Thoracic aorta (tissue), 2 donors: ENCODE data around the gene STEAP4. TPM values are rescaled to one million over a fixed set of nuclear protein-coding genes. Genes with fewer than 3 reads are reported as not detected.

ENCODE experiments used
- ATAC-seq: fragments of 150-250 bp; one replicate; pipeline ENCODE4 v1.8.0; 2017; ENCODE audit warnings: low read depth; ENCODE audit not compliant: insufficient number of reproducible peaks, low FRiP score
- DNase-seq: peaks from one replicate; pipeline ENCODE4 v3.0.0-alpha.2; 2020; ENCODE audit warnings: low spot score
- H3K27ac ChIP-seq, 2 donors: fragments of 200-600 bp; sonication (generic); 1 replicate in 1 of 2; 2 replicates in 1 of 2; pipeline ENCODE4 v1.5.1; 2016; ENCODE audit warnings: mild to moderate bottlenecking in 2 of 2, moderate library complexity in 2 of 2
- H3K27me3 ChIP-seq: fragments of 200-600 bp; sonication (generic); replicated peaks from 2 replicates; pipeline ENCODE4 v1.6.0; 2016; ENCODE audit warnings: mild to moderate bottlenecking; ENCODE audit not compliant: insufficient read depth
- H3K36me3 ChIP-seq: fragments of 200-600 bp; sonication (generic); one replicate; pipeline ENCODE4 v1.5.1; 2016
- H3K4me1 ChIP-seq, 2 donors: fragments of 200-600 bp; sonication (generic); 1 replicate in 1 of 2; 2 replicates in 1 of 2; pipeline versions ENCODE4 v1.5.1 to v1.6.0; 2016; ENCODE audit warnings: low read depth in 2 of 2, mild to moderate bottlenecking in 1 of 2; ENCODE audit not compliant: control insufficient read depth in 1 of 2
- H3K4me3 ChIP-seq: fragments of 200-600 bp; sonication (generic); 2 replicates; pipeline ENCODE4 v1.5.1; 2016; ENCODE audit warnings: mild to moderate bottlenecking
- H3K9me3 ChIP-seq: fragments of 200-600 bp; sonication (generic); 2 replicates; pipeline ENCODE4 v1.5.1; 2016
- CTCF ChIP-seq: fragments of 200-600 bp; sonication (generic); IDR thresholded peaks from one replicate; pipeline ENCODE4 v1.5.1; 2019; ENCODE audit warnings: antibody characterized with exemption
- total RNA-seq, 2 donors: library from RNA; depleted of rRNA; stranded (reverse); fragments of >200 nt; gene quantifications; one replicate each; pipeline versions ENCODE4 v1.1.0 to v1.2.3, GENCODE V29; 2016

The STEAP4 gene
- total RNA-seq, 2 donors from 2014 or later = 127 to 286 TPM

GRCh38 chr7:88226886-88227516, 79.7 kb downstream of the STEAP4 start:
- ATAC-seq = no peak

GRCh38 chr7:88226201-88226600, 80.5 kb downstream of the STEAP4 start:
- no peaks in the 10 kb centered on the region for H3K9me3 ChIP-seq
- H3K4me1 ChIP-seq = no peaks in the 10 kb centered on the region
- H3K27ac ChIP-seq = no peak overlapping the region
- TF ChIP-seq CTCF = no peak
- DNase-seq (no peak), ATAC-seq (no peak)
- no peaks in the 10 kb centered on the region for H3K36me3 ChIP-seq
- no peak overlapping the region for H3K4me3 ChIP-seq
- no peaks in the 10 kb centered on the region for H3K27me3 ChIP-seq

More at GRCh38 chr7:88226886-88227516, 79.7 kb downstream of the STEAP4 start:
- no peaks in the 10 kb centered on the region for H3K27me3 ChIP-seq
- no peaks in the 10 kb centered on the region for H3K9me3 ChIP-seq
- TF ChIP-seq CTCF = no peak
- no peaks in the 10 kb centered on the region for H3K36me3 ChIP-seq
- no peak for DNase-seq
- no peaks in the 10 kb centered on the region for H3K4me1 ChIP-seq
- H3K4me3 ChIP-seq = no peak overlapping the region
- H3K27ac ChIP-seq = no peak overlapping the region

- no peak for TF ChIP-seq CTCF
Measured at GRCh38 chr7:88224601-88225275, 82.0 kb downstream of the STEAP4 start.

GRCh38 chr7:88223265-88223664, 83.4 kb downstream of the STEAP4 start:
- Histone ChIP-seq H3K36me3 (no peaks in the 10 kb centered on the region), H3K9me3 (no peaks in the 10 kb centered on the region), H3K27me3 (no peaks in the 10 kb centered on the region), H3K4me1 (peaks cover 3 to 4% of the 10 kb centered on the region in 2 donors), H3K4me3 (no peak overlapping the region), H3K27ac (no peak overlapping the region)
- TF ChIP-seq CTCF = no peak
- no peak for ATAC-seq
- no peak for DNase-seq

More at GRCh38 chr7:88224601-88225275, 82.0 kb downstream of the STEAP4 start:
- H3K4me3 ChIP-seq = no peak overlapping the region
- no peak overlapping the region for H3K27ac ChIP-seq
- H3K4me1 ChIP-seq = no peaks in the 10 kb centered on the region
- no peaks in the 10 kb centered on the region for H3K27me3 ChIP-seq
- H3K36me3 ChIP-seq = no peaks in the 10 kb centered on the region
- ATAC-seq (no peak), DNase-seq (no peak)
- H3K9me3 ChIP-seq = no peaks in the 10 kb centered on the region

Other genes starting within 250 kb of the STEAP4 start
- gene SRI, start 86.9 kb downstream of the STEAP4 start, total RNA-seq = 10 to 100 TPM; 70.7 to 85.2 TPM